HG02840 (cell line): ENCODE results near the gene INHBC.
"Not testable (repeated sequence)": the region's sequence is repeated elsewhere in the genome, so short reads cannot be mapped to it uniquely, and the experiment has no call there.

Source experiments
- ATAC-seq: cut with Tn5 transposase; IDR thresholded peaks from one replicate; pipeline ENCODE4 v1.9.1; 2021; ENCODE audit warnings: mild to moderate bottlenecking, moderate library complexity, moderate number of reproducible peaks; ENCODE audit not compliant: unreplicated experiment, low FRiP score

The INHBC gene

GRCh38 chr12:57434517-57435223, at the start of gene INHBC:
Gene INHBC (plus strand): TSS chr12:57434784. CDS start chr12:57434887, 103 bp downstream.
- ATAC-seq: no peak

- no peak for ATAC-seq
Measured at GRCh38 chr12:57385586-57385985, 49.0 kb upstream of the INHBC start.

- ATAC-seq: no peak
Measured at GRCh38 chr12:57386187-57386720, 48.3 kb upstream of the INHBC start.

- no peak for ATAC-seq
Measured at GRCh38 chr12:57388425-57388824, 46.2 kb upstream of the INHBC start.

GRCh38 chr12:57389033-57389432, 45.6 kb upstream of the INHBC start:
- ATAC-seq: no peak

GRCh38 chr12:57390174-57390573, 44.4 kb upstream of the INHBC start:
- no peak for ATAC-seq

GRCh38 chr12:57395121-57395520, 39.5 kb upstream of the INHBC start:
- no peak for ATAC-seq

- no peak for ATAC-seq
Measured at GRCh38 chr12:57397441-57397840, 37.1 kb upstream of the INHBC start.

GRCh38 chr12:57399718-57400463, 34.7 kb upstream of the INHBC start:
- ATAC-seq: not testable (repeated sequence)

GRCh38 chr12:57401165-57401564, 33.4 kb upstream of the INHBC start:
- no peak for ATAC-seq

- ATAC-seq: not testable (repeated sequence)
Measured at GRCh38 chr12:57402156-57402555, 32.4 kb upstream of the INHBC start.

- ATAC-seq: no peak
Measured at GRCh38 chr12:57404966-57405640, 29.5 kb upstream of the INHBC start.

- no peak for ATAC-seq
Measured at GRCh38 chr12:57410534-57410933, 24.1 kb upstream of the INHBC start.

- not testable (repeated sequence) for ATAC-seq
Measured at GRCh38 chr12:57414160-57414559, 20.4 kb upstream of the INHBC start.

GRCh38 chr12:57415088-57415487, 19.5 kb upstream of the INHBC start:
- ATAC-seq: no peak

- no peak for ATAC-seq
Measured at GRCh38 chr12:57416039-57416996, 18.3 kb upstream of the INHBC start.

- no peak for ATAC-seq
Measured at GRCh38 chr12:57418255-57418654, 16.3 kb upstream of the INHBC start.

GRCh38 chr12:57419495-57419894, 15.1 kb upstream of the INHBC start:
- no peak for ATAC-seq

- no peak for ATAC-seq
Measured at GRCh38 chr12:57420482-57420881, 14.1 kb upstream of the INHBC start.

- ATAC-seq: not testable (repeated sequence)
Measured at GRCh38 chr12:57426948-57427347, 7.6 kb upstream of the INHBC start.
